Measurements from ENCODE around the gene FFAR2. TPM values are rescaled to one million over a fixed set of nuclear protein-coding genes. Genes with fewer than 3 reads are reported as not detected.
A peak's percentile ranks its signal among the peaks of the same experiment; 100 is the strongest.

Gene FFAR2
- total RNA-seq, 1 experiment from 2014 or later = not detected

DNA sequence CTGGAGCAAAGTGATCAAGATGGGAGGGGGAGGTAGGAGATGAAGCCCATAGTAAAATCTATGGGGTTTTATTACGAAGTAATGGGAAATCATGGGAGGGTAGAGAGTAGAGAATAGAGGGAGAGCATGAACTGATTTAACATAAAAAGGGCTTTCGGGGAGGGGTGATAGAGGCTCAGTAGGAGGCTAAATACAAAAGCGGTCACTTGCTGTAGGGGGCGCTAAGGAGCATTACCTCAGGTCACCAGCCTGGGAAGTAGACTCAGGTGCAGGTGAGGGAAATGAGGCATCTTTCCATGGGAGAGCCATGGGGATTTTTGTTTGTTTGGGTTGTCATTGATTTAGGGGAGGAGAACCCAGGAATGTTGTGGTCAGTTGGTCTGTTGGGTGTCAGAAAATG, 28.1 kb downstream of the FFAR2 start:
- no peak overlapping the region for H2AFZ ChIP-seq (ENCODE audit: low read depth, low read length, poor library complexity, severe bottlenecking)
- ChIA-PET RAD21 (ENCODE audit: low non-redundant PET in 1 of 2, low total read pairs in 2 of 2, uncharacterized antibody in 2 of 2, unreplicated experiment in 2 of 2) (no interaction called here), POLR2A (no interaction called here), CTCF (no interaction called here)
- DNase-seq (ENCODE audit: low read depth, low spot score) (peak; percentile 16), ATAC-seq (peak; percentile 69)
- peaks cover 2 to 5% of the 10 kb centered on the region in 2 experiments; a peak in 2 of 4 replicates for H3K4me1 ChIP-seq (ENCODE audit: control insufficient read depth in 1 of 2, insufficient read depth in 2 of 2, low read length in 2 of 2)
- BruUV-seq (replicated peaks) = no TSS peak
- H4K20me1 ChIP-seq (ENCODE audit: insufficient read depth) = no peaks in the 10 kb centered on the region
- H3K4me3 ChIP-seq (replicated peaks in 1 of 2; ENCODE audit: low read depth in 1 of 2, low read length in 2 of 2) = no peak overlapping the region
- no peaks in the 10 kb centered on the region for H3K79me2 ChIP-seq (ENCODE audit: insufficient read depth, low read length)
- H3K4me2 ChIP-seq (ENCODE audit: low read length) = no peak overlapping the region
- no peak overlapping the region for H3K9ac ChIP-seq (ENCODE audit: low read length)
- H3K36me3 ChIP-seq (ENCODE audit: control insufficient read depth in 1 of 2, insufficient read depth in 2 of 2, low read length in 2 of 2) = no peaks in the 10 kb centered on the region
- intact Hi-C loops (cut with micrococcal nuclease) = no loop called here
- no peaks in the 10 kb centered on the region for H3K27me3 ChIP-seq (ENCODE audit: insufficient read depth, low read length)
- no peaks in the 10 kb centered on the region for H3K9me2 ChIP-seq (ENCODE audit: insufficient read depth)
- H3K9me3 ChIP-seq (ENCODE audit: control insufficient read depth in 1 of 2, insufficient read depth in 1 of 2, low read depth in 1 of 2, low read length in 2 of 2) = no peaks in the 10 kb centered on the region
- no peak overlapping the region for H3K27ac ChIP-seq (ENCODE audit: low read depth, low read length)
- TF ChIP-seq SRF (IDR thresholded peaks at IDR 0.05; ENCODE audit: low read depth) = no peak
- no peak for TF ChIP-seq TCF7L2 (IDR thresholded peaks at IDR 0.05; ENCODE audit: borderline replicate concordance, extremely low read depth, insufficient read depth, insufficient read length)
- TF ChIP-seq, protein P1, sequence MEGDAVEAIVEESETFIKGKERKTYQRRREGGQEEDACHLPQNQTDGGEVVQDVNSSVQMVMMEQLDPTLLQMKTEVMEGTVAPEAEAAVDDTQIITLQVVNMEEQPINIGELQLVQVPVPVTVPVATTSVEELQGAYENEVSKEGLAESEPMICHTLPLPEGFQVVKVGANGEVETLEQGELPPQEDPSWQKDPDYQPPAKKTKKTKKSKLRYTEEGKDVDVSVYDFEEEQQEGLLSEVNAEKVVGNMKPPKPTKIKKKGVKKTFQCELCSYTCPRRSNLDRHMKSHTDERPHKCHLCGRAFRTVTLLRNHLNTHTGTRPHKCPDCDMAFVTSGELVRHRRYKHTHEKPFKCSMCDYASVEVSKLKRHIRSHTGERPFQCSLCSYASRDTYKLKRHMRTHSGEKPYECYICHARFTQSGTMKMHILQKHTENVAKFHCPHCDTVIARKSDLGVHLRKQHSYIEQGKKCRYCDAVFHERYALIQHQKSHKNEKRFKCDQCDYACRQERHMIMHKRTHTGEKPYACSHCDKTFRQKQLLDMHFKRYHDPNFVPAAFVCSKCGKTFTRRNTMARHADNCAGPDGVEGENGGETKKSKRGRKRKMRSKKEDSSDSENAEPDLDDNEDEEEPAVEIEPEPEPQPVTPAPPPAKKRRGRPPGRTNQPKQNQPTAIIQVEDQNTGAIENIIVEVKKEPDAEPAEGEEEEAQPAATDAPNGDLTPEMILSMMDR (IDR thresholded peaks at IDR 0.05 in 2 of 3, conservative IDR thresholded peaks at IDR 0.05 in 1 of 3; ENCODE audit: borderline replicate concordance in 1 of 3, insufficient read depth in 1 of 3, low read depth in 2 of 3, low read length in 2 of 3) = peak in 2 of 3 experiments; percentile 59 to 74; a peak in 4 of 6 replicates

DNA sequence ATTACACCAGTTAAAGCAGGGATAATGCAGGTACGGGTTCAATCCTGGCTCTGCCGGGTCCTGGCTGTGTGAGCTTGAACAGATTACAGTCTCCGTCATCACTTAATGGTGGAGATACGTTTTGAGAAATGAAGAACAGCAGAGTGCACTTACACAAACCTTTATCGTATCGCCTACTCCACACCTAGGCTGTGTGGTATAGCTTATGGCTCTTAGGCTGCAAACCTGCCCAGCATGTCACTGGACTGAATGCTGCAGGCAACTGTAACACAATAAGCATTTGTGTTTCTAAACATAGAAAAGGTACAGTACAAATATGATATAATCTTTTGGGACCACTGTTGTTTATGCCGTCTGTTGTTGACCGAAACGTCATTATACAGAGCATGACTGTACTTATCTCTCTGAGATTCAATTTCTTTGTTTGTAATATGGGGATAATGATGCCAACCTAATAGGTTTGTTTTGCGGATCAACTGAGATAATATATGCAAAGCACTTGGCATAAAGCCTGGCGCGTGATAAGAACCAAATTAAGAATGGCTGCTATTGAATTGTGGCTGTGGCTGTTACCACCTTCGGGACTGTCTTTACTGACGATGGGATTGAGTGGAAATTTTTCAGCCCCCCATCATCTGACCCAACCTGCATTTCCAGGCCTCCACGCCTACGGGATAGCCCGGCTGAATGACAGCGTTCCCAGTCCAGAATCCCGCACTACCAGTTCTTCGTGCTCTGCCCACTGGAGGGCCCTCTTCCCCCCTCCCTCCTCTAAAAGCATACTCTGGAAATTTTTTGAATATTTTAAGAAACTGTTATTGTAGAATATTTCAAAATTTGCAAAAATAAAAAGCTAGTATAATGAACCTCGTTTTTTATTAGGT, 31.0 kb downstream of the FFAR2 start:
- Histone ChIP-seq H2AFZ (ENCODE audit: low read depth, low read length, poor library complexity, severe bottlenecking) (no peak overlapping the region), H3K79me2 (ENCODE audit: insufficient read depth, low read length) (no peaks in the 10 kb centered on the region), H3K36me3 (ENCODE audit: control insufficient read depth in 1 of 2, insufficient read depth in 2 of 2, low read length in 2 of 2) (no peaks in the 10 kb centered on the region), H3K27ac (ENCODE audit: low read depth, low read length) (no peak overlapping the region), H3K9ac (ENCODE audit: low read length) (no peak overlapping the region), H4K20me1 (ENCODE audit: insufficient read depth) (no peaks in the 10 kb centered on the region), H3K9me2 (ENCODE audit: insufficient read depth) (no peaks in the 10 kb centered on the region), H3K4me2 (ENCODE audit: low read length) (no peak overlapping the region), H3K27me3 (ENCODE audit: insufficient read depth, low read length) (no peaks in the 10 kb centered on the region), H3K4me3 (replicated peaks in 1 of 2; ENCODE audit: low read depth in 1 of 2, low read length in 2 of 2) (no peak overlapping the region), H3K4me1 (ENCODE audit: control insufficient read depth in 1 of 2, insufficient read depth in 2 of 2, low read length in 2 of 2) (peaks cover 2 to 5% of the 10 kb centered on the region in 2 experiments; a peak in 2 of 4 replicates), H3K9me3 (ENCODE audit: control insufficient read depth in 1 of 2, insufficient read depth in 1 of 2, low read depth in 1 of 2, low read length in 2 of 2) (no peaks in the 10 kb centered on the region)
- ChIA-PET CTCF (interaction anchor here (0.9 to 1.1 kb wide), 2 partner anchors 8 to 126 kb away, joined by 3 to 4 read pairs; no protein-coding TSS in a partner anchor), RAD21 (ENCODE audit: low non-redundant PET in 1 of 2, low total read pairs in 2 of 2, uncharacterized antibody in 2 of 2, unreplicated experiment in 2 of 2) (no interaction called here), POLR2A (interaction anchor here (0.7 to 1.1 kb wide), 2 partner anchors 31 to 111 kb away, joined by 3 to 5 read pairs; no protein-coding TSS in a partner anchor)
- peak; percentile 66; the same call in 1 of the 2 replicates for ATAC-seq
- DNase-seq (ENCODE audit: low read depth, low spot score) = no peak
- intact Hi-C loops (cut with micrococcal nuclease) = no loop called here
- BruUV-seq (replicated peaks) = no TSS peak
- TF ChIP-seq YY1 (IDR thresholded peaks at IDR 0.05; ENCODE audit: extremely low read depth, insufficient replicate concordance, low read depth, low read length) (no peak), EGR1 (IDR thresholded peaks at IDR 0.05; ENCODE audit: low read depth) (no peak), POLR2A (IDR thresholded peaks at IDR 0.05; ENCODE audit: borderline replicate concordance, extremely low read depth, insufficient read depth, insufficient read length) (no peak), RAD21 (IDR thresholded peaks at IDR 0.05; ENCODE audit: low read depth) (peak; percentile 10; the same call in 1 of the 2 replicates), ZNF274 (IDR thresholded peaks at IDR 0.05; ENCODE audit: low read depth, low read length) (no peak), EZH2 (IDR thresholded peaks at IDR 0.05) (no peak), TCF7L2 (IDR thresholded peaks at IDR 0.05; ENCODE audit: borderline replicate concordance, extremely low read depth, insufficient read depth, insufficient read length) (no peak), POLR2AphosphoS5 (IDR thresholded peaks at IDR 0.05; ENCODE audit: low read depth, low read length) (no peak), SP1 (IDR thresholded peaks at IDR 0.05; ENCODE audit: low read depth) (no peak)
- TF ChIP-seq, protein P2, sequence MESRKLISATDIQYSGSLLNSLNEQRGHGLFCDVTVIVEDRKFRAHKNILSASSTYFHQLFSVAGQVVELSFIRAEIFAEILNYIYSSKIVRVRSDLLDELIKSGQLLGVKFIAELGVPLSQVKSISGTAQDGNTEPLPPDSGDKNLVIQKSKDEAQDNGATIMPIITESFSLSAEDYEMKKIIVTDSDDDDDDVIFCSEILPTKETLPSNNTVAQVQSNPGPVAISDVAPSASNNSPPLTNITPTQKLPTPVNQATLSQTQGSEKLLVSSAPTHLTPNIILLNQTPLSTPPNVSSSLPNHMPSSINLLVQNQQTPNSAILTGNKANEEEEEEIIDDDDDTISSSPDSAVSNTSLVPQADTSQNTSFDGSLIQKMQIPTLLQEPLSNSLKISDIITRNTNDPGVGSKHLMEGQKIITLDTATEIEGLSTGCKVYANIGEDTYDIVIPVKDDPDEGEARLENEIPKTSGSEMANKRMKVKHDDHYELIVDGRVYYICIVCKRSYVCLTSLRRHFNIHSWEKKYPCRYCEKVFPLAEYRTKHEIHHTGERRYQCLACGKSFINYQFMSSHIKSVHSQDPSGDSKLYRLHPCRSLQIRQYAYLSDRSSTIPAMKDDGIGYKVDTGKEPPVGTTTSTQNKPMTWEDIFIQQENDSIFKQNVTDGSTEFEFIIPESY (IDR thresholded peaks at IDR 0.05; ENCODE audit: extremely low read depth, insufficient replicate concordance, low read length) = no peak
- TF ChIP-seq, protein P3, sequence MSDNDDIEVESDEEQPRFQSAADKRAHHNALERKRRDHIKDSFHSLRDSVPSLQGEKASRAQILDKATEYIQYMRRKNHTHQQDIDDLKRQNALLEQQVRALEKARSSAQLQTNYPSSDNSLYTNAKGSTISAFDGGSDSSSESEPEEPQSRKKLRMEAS (IDR thresholded peaks at IDR 0.05) = no peak
